Measurements from ENCODE around the gene PHLDB2.
"Not testable (repeated sequence)": the region's sequence is repeated elsewhere in the genome, so short reads cannot be mapped to it uniquely, and the experiment has no call there.

PHLDB2 gene

DNA sequence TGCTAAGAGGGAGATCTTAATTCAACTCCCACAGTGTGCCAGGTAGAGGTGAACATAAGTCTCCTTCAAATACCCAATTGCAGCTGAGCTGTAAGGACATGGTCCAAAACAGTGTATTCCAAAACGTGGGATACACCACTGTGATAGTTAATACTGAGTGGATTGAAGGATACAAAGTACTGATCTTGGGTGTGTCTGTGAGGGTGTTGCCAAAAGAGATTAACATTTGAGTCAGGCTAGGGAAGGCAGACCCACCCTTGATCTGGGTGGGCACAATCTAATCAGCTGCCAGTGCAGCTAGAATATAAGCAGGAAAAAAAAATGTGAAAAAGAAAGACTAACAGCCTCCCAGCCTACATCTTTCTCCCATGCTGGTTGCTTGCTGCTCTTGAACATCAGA is 45.1 kb upstream of the PHLDB2 start:
- no peak for ATAC-seq
- no peak for TF ChIP-seq ZNF8 (CRISPR knock-in tag; IDR thresholded peaks at IDR 0.05)
- no peak for TF ChIP-seq GLIS3 (CRISPR knock-in tag; IDR thresholded peaks at IDR 0.05)
- no peak for TF ChIP-seq TCF4 (CRISPR knock-in tag; IDR thresholded peaks at IDR 0.05; ENCODE audit: borderline replicate concordance)
- no peak for TF ChIP-seq ZNF565 (CRISPR knock-in tag; conservative IDR thresholded peaks at IDR 0.05; ENCODE audit: low read depth)
- no peak for TF ChIP-seq PATZ1 (CRISPR knock-in tag; IDR thresholded peaks at IDR 0.05; ENCODE audit: borderline replicate concordance)
- TF ChIP-seq ARNTL (CRISPR knock-in tag; IDR thresholded peaks at IDR 0.05; ENCODE audit: borderline replicate concordance, low read depth), result no peak
- no peak for TF ChIP-seq BACH2 (CRISPR knock-in tag; IDR thresholded peaks at IDR 0.05; ENCODE audit: borderline replicate concordance)
- no peak for TF ChIP-seq OSR1 (CRISPR knock-in tag; IDR thresholded peaks at IDR 0.05)
- no peak for TF ChIP-seq PPARA (CRISPR knock-in tag; IDR thresholded peaks at IDR 0.05; ENCODE audit: borderline replicate concordance)
- TF ChIP-seq, protein P1, sequence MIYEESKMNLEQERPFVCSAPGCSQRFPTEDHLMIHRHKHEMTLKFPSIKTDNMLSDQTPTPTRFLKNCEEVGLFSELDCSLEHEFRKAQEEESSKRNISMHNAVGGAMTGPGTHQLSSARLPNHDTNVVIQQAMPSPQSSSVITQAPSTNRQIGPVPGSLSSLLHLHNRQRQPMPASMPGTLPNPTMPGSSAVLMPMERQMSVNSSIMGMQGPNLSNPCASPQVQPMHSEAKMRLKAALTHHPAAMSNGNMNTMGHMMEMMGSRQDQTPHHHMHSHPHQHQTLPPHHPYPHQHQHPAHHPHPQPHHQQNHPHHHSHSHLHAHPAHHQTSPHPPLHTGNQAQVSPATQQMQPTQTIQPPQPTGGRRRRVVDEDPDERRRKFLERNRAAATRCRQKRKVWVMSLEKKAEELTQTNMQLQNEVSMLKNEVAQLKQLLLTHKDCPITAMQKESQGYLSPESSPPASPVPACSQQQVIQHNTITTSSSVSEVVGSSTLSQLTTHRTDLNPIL (CRISPR knock-in tag; IDR thresholded peaks at IDR 0.05; ENCODE audit: low read depth), result no peak
- TF ChIP-seq ZNF70 (CRISPR knock-in tag; IDR thresholded peaks at IDR 0.05), result no peak
- no peak for TF ChIP-seq TOX (CRISPR knock-in tag; IDR thresholded peaks at IDR 0.05; ENCODE audit: borderline replicate concordance)
- no peak for TF ChIP-seq RARB (CRISPR knock-in tag; IDR thresholded peaks at IDR 0.05)
- TF ChIP-seq ESRRG (CRISPR knock-in tag; IDR thresholded peaks at IDR 0.05), result no peak
- TF ChIP-seq CSDC2 (CRISPR knock-in tag; IDR thresholded peaks at IDR 0.05), result no peak
- TF ChIP-seq, protein P2, sequence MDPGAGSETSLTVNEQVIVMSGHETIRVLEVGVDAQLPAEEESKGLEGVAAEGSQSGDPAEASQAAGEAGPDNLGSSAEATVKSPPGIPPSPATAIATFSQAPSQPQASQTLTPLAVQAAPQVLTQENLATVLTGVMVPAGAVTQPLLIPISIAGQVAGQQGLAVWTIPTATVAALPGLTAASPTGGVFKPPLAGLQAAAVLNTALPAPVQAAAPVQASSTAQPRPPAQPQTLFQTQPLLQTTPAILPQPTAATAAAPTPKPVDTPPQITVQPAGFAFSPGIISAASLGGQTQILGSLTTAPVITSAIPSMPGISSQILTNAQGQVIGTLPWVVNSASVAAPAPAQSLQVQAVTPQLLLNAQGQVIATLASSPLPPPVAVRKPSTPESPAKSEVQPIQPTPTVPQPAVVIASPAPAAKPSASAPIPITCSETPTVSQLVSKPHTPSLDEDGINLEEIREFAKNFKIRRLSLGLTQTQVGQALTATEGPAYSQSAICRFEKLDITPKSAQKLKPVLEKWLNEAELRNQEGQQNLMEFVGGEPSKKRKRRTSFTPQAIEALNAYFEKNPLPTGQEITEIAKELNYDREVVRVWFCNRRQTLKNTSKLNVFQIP (CRISPR knock-in tag; IDR thresholded peaks at IDR 0.05; ENCODE audit: borderline replicate concordance, low read depth), result no peak
- no peak for TF ChIP-seq ZC3H10 (CRISPR knock-in tag; IDR thresholded peaks at IDR 0.05)
- TF ChIP-seq ZFP30 (CRISPR knock-in tag; IDR thresholded peaks at IDR 0.05), result no peak

- not testable (repeated sequence) for ATAC-seq
Measured at GRCh38 chr3:111816771-111817170, 42.3 kb upstream of the PHLDB2 start.

- no peak for TF ChIP-seq CSRNP3 (CRISPR knock-in tag; IDR thresholded peaks at IDR 0.05)
- TF ChIP-seq RARB (CRISPR knock-in tag; IDR thresholded peaks at IDR 0.05), result no peak
- TF ChIP-seq ZNF8 (CRISPR knock-in tag; IDR thresholded peaks at IDR 0.05), result no peak
- ATAC-seq, result no peak
Measured at GRCh38 chr3:111819927-111820326, 39.1 kb upstream of the PHLDB2 start.

- no peak for ATAC-seq
- TF ChIP-seq ISL1 (CRISPR knock-in tag; IDR thresholded peaks at IDR 0.05) (no peak), PPARA (CRISPR knock-in tag; IDR thresholded peaks at IDR 0.05; ENCODE audit: borderline replicate concordance) (no peak), TOX (CRISPR knock-in tag; IDR thresholded peaks at IDR 0.05; ENCODE audit: borderline replicate concordance) (no peak), ZNF565 (CRISPR knock-in tag; conservative IDR thresholded peaks at IDR 0.05; ENCODE audit: low read depth) (no peak), ZNF70 (CRISPR knock-in tag; IDR thresholded peaks at IDR 0.05) (no peak), PATZ1 (CRISPR knock-in tag; IDR thresholded peaks at IDR 0.05; ENCODE audit: borderline replicate concordance) (no peak), BACH2 (CRISPR knock-in tag; IDR thresholded peaks at IDR 0.05; ENCODE audit: borderline replicate concordance) (no peak), RARB (CRISPR knock-in tag; IDR thresholded peaks at IDR 0.05) (no peak), CSDC2 (CRISPR knock-in tag; IDR thresholded peaks at IDR 0.05) (no peak), SNAI2 (CRISPR knock-in tag; IDR thresholded peaks at IDR 0.05) (no peak), ESRRG (CRISPR knock-in tag; IDR thresholded peaks at IDR 0.05) (no peak), ZFP3 (CRISPR knock-in tag; IDR thresholded peaks at IDR 0.05) (no peak), OSR1 (CRISPR knock-in tag; IDR thresholded peaks at IDR 0.05) (no peak), CSRNP3 (CRISPR knock-in tag; IDR thresholded peaks at IDR 0.05) (no peak), GLIS3 (CRISPR knock-in tag; IDR thresholded peaks at IDR 0.05) (no peak)
- TF ChIP-seq, protein P3, sequence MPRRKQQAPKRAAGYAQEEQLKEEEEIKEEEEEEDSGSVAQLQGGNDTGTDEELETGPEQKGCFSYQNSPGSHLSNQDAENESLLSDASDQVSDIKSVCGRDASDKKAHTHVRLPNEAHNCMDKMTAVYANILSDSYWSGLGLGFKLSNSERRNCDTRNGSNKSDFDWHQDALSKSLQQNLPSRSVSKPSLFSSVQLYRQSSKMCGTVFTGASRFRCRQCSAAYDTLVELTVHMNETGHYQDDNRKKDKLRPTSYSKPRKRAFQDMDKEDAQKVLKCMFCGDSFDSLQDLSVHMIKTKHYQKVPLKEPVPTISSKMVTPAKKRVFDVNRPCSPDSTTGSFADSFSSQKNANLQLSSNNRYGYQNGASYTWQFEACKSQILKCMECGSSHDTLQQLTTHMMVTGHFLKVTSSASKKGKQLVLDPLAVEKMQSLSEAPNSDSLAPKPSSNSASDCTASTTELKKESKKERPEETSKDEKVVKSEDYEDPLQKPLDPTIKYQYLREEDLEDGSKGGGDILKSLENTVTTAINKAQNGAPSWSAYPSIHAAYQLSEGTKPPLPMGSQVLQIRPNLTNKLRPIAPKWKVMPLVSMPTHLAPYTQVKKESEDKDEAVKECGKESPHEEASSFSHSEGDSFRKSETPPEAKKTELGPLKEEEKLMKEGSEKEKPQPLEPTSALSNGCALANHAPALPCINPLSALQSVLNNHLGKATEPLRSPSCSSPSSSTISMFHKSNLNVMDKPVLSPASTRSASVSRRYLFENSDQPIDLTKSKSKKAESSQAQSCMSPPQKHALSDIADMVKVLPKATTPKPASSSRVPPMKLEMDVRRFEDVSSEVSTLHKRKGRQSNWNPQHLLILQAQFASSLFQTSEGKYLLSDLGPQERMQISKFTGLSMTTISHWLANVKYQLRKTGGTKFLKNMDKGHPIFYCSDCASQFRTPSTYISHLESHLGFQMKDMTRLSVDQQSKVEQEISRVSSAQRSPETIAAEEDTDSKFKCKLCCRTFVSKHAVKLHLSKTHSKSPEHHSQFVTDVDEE (CRISPR knock-in tag; IDR thresholded peaks at IDR 0.05), result no peak
Measured at GRCh38 chr3:111820651-111821050, 38.4 kb upstream of the PHLDB2 start.
